SU-DHL-6 (cell line): ENCODE results near the gene RAB6B.

Experiments used
- CTCF ChIP-seq: fragments of 200-600 bp; sonication (generic); IDR thresholded peaks from one replicate; pipeline ENCODE4 v1.5.1; 2017; ENCODE audit warnings: antibody characterized with exemption, mild to moderate bottlenecking, low read length, moderate library complexity; ENCODE audit not compliant: insufficient read depth, poor library complexity, severe bottlenecking
- EZH2phosphoT487 ChIP-seq: fragments of 200-600 bp; sonication (generic), shearing (Covaris generic); conservative IDR thresholded peaks from 2 replicates; pipeline ENCODE4 v1.6.1; 2018; ENCODE audit warnings: mild to moderate bottlenecking, antibody characterized with exemption, low read length, moderate library complexity, mixed read lengths

- TF ChIP-seq CTCF (no peak), EZH2phosphoT487 (no peak)
Measured at GRCh38 chr3:133851931-133852330, 43.8 kb downstream of the RAB6B start.
